Suprapubic skin (tissue), 4 donors: Measurements from ENCODE around the gene CCDC69. TPM values are rescaled to one million over a fixed set of nuclear protein-coding genes. Genes with fewer than 3 reads are reported as not detected.
A peak's percentile ranks its signal among the peaks of the same experiment; 100 is the strongest.
"Not testable (repeated sequence)": the region's sequence is repeated elsewhere in the genome, so short reads cannot be mapped to it uniquely, and the experiment has no call there.

ENCODE experiments used
- DNase-seq, 2 donors: peaks; one replicate each; pipeline ENCODE4 v3.0.0-alpha.2; 2019; ENCODE audit warnings: low spot score in 2 of 2
- H3K27ac ChIP-seq: fragments of 200-600 bp; sonication (generic); one replicate; pipeline ENCODE4 v1.5.1; 2019
- H3K27me3 ChIP-seq: fragments of 200-600 bp; sonication (generic); one replicate; pipeline ENCODE4 v1.5.1; 2019
- H3K36me3 ChIP-seq: fragments of 200-600 bp; sonication (generic); one replicate; pipeline ENCODE4 v1.5.1; 2019
- H3K4me1 ChIP-seq: fragments of 200-600 bp; sonication (generic); one replicate; pipeline ENCODE4 v1.5.1; 2019
- H3K4me3 ChIP-seq: fragments of 200-600 bp; sonication (generic); one replicate; pipeline ENCODE4 v1.5.1; 2019; ENCODE audit warnings: mild to moderate bottlenecking
- H3K9me3 ChIP-seq: fragments of 200-600 bp; sonication (generic); one replicate; pipeline ENCODE4 v1.5.1; 2019
- CTCF ChIP-seq, 2 donors: fragments of 200-600 bp in 1 of 2; fragments of 450-650 bp in 1 of 2; sonication (generic) in 1 of 2; IDR thresholded peaks; one replicate each; pipeline ENCODE4 v1.5.1; 2016 to 2019; ENCODE audit warnings: antibody characterized with exemption in 2 of 2, mild to moderate bottlenecking in 1 of 2, moderate library complexity in 1 of 2
- EP300 ChIP-seq: sonication (generic); formaldehyde crosslinking; IDR thresholded peaks from one replicate; pipeline ENCODE4 v1.6.1; 2017; ENCODE audit warnings: antibody characterized with exemption
- POLR2A ChIP-seq, 2 donors: fragments of 450-650 bp; IDR thresholded peaks; one replicate each; pipeline ENCODE4 v1.6.1; 2017; ENCODE audit warnings: antibody characterized with exemption in 2 of 2, mild to moderate bottlenecking in 2 of 2, moderate library complexity in 2 of 2
- POLR2AphosphoS5 ChIP-seq, 3 donors: sonication (generic); formaldehyde crosslinking; IDR thresholded peaks; one replicate each; pipeline ENCODE4 v1.6.1; 2017; ENCODE audit warnings: antibody characterized with exemption in 3 of 3
- WGBS: methylation state at CpG from one replicate; pipeline ENCODE4 v1.1.5; 2018; 5-methylcytosine and 5-hydroxymethylcytosine counted together
- total RNA-seq, 4 donors: library from RNA; depleted of rRNA; stranded (reverse); fragments of >200 nt; gene quantifications; one replicate each; pipeline ENCODE4 v1.1.0, GENCODE V29; 2016

Gene CCDC69
- total RNA-seq, 4 donors from 2014 or later: 11.5 to 32.3 (median 26.8) TPM

- Histone ChIP-seq H3K9me3 (no peaks in the 10 kb centered on the region), H3K27ac (no peak overlapping the region), H3K36me3 (no peaks in the 10 kb centered on the region), H3K4me3 (peak overlapping the region; percentile 0), H3K4me1 (peaks cover 4% of the 10 kb centered on the region), H3K27me3 (peaks cover 6% of the 10 kb centered on the region)
- no peak for TF ChIP-seq POLR2AphosphoS5 (IDR thresholded peaks at IDR 0.05)
- peak; percentile 48 to 62 for TF ChIP-seq CTCF (IDR thresholded peaks at IDR 0.05)
- TF ChIP-seq EP300: no peak
- 55% methylated on average over 17 of the region's 17 CpGs for WGBS
- peak; percentile 87 to 89 for DNase-seq
Observed at GRCh38 chr5:151239237-151239861, 15.5 kb upstream of the CCDC69 start.

- no peak for TF ChIP-seq CTCF (IDR thresholded peaks at IDR 0.05)
- no peak for TF ChIP-seq EP300
- Histone ChIP-seq H3K27me3 (peaks cover 6% of the 10 kb centered on the region), H3K9me3 (no peaks in the 10 kb centered on the region), H3K27ac (no peak overlapping the region), H3K4me3 (peak overlapping the region; percentile 0), H3K4me1 (peaks cover 6% of the 10 kb centered on the region), H3K36me3 (no peaks in the 10 kb centered on the region)
- no peak for DNase-seq
- WGBS: 35% methylated on average over 12 of the region's 14 CpGs
Observed at GRCh38 chr5:151238303-151238741, 14.4 kb upstream of the CCDC69 start.

GRCh38 chr5:151237685-151238084 is 13.8 kb upstream of the CCDC69 start:
- Histone ChIP-seq H3K9me3 (no peaks in the 10 kb centered on the region), H3K36me3 (no peaks in the 10 kb centered on the region), H3K27me3 (peaks cover 6% of the 10 kb centered on the region), H3K4me1 (peaks cover 6% of the 10 kb centered on the region), H3K27ac (no peak overlapping the region), H3K4me3 (no peak overlapping the region)
- TF ChIP-seq CTCF (IDR thresholded peaks at IDR 0.05): no peak
- no peak for TF ChIP-seq POLR2AphosphoS5 (IDR thresholded peaks at IDR 0.05)
- no peak for TF ChIP-seq EP300
- no peak for TF ChIP-seq POLR2A (IDR thresholded peaks at IDR 0.05)
- 91% methylated on average over 7 of the region's 7 CpGs for WGBS
- DNase-seq: no peak

- Histone ChIP-seq H3K4me3 (no peak overlapping the region), H3K4me1 (peaks cover 6% of the 10 kb centered on the region), H3K36me3 (no peaks in the 10 kb centered on the region), H3K27me3 (peaks cover 6% of the 10 kb centered on the region), H3K27ac (no peak overlapping the region), H3K9me3 (no peaks in the 10 kb centered on the region)
- no peak for DNase-seq
- WGBS: 100% methylated on average over 1 of the region's 1 CpG
- TF ChIP-seq EP300 (no peak), CTCF (IDR thresholded peaks at IDR 0.05) (no peak), POLR2AphosphoS5 (IDR thresholded peaks at IDR 0.05) (no peak), POLR2A (IDR thresholded peaks at IDR 0.05) (no peak)
Observed at GRCh38 chr5:151236888-151237287, 13.0 kb upstream of the CCDC69 start.

- not testable (repeated sequence) for H3K4me1 ChIP-seq, DNase-seq, H3K4me3 ChIP-seq, H3K36me3 ChIP-seq, H3K9me3 ChIP-seq, H3K27me3 ChIP-seq, H3K27ac ChIP-seq
- 98% methylated on average over 6 of the region's 6 CpGs for WGBS
Observed at GRCh38 chr5:151235239-151235571, 11.3 kb upstream of the CCDC69 start.
